Measurements from ENCODE around the gene MECR. TPM values are rescaled to one million over a fixed set of nuclear protein-coding genes. Genes with fewer than 3 reads are reported as not detected.

Gene MECR
- polyA plus RNA-seq, 1 experiment = 18.2 TPM

DNA sequence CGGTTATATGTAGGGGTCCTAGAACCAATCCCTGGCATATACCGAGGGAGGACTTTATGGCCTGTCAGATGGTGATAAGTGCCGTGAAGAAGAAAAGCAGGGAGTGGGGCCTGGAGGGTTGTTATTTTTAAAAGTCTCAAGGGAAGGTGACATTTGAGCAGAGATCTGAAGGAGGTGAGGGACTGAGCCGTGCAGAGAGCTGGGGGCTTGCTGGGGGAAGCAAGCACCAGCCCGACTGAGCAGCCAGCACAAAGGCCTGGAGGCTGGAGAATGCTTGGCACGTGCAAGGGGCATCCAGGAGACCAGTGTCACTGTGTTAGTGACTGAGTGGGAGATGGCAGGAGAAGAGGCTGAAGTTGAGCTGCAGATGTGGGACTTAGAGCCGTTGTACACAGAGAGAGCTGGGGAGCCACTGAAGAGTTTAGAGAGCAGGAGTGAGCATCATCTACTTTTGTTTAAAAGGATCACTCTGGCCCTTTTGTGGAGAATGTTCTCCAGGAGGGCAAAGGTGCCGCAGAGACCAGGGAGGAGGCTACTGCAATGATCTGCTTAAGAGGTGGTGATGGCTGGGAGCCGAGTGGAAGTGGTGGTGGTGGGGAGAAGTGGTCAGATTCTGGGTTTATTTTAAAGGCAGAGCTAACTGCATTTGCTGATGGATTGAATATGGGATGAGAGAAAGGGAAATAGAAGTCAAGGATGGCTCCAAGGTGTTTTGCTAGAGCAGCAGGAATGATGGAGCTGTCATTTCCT lies 36.8 kb upstream of the MECR start:
- CTCF ChIA-PET = no interaction called here
- no peak overlapping the region for H3K4me3 ChIP-seq (ENCODE audit: low read depth, low read length)
- DNase-seq (ENCODE audit: low read depth, low spot score) = no peak
- TF ChIP-seq CTCF (IDR thresholded peaks at IDR 0.05; ENCODE audit: low read depth, low read length) = no peak
- no peak overlapping the region for H3K27ac ChIP-seq (ENCODE audit: low read depth, low read length)
- POLR2A ChIA-PET = no interaction called here
- H3K9me3 ChIP-seq (ENCODE audit: control insufficient read depth, insufficient read depth, low read length) = no peaks in the 10 kb centered on the region
- H3K27me3 ChIP-seq (ENCODE audit: control insufficient read depth, insufficient read depth, low read length) = no peaks in the 10 kb centered on the region

GRCh38 chr1:29266912-29267311 lies 36.2 kb upstream of the MECR start:
- DNase-seq (ENCODE audit: low read depth, low spot score) = no peak
- H3K9me3 ChIP-seq (ENCODE audit: control insufficient read depth, insufficient read depth, low read length) = no peaks in the 10 kb centered on the region
- no peaks in the 10 kb centered on the region for H3K27me3 ChIP-seq (ENCODE audit: control insufficient read depth, insufficient read depth, low read length)
- no peak overlapping the region for H3K27ac ChIP-seq (ENCODE audit: low read depth, low read length)
- no peak for TF ChIP-seq CTCF (IDR thresholded peaks at IDR 0.05; ENCODE audit: low read depth, low read length)
- no peak overlapping the region for H3K4me3 ChIP-seq (ENCODE audit: low read depth, low read length)
- CTCF ChIA-PET = no interaction called here
- POLR2A ChIA-PET = no interaction called here

DNA sequence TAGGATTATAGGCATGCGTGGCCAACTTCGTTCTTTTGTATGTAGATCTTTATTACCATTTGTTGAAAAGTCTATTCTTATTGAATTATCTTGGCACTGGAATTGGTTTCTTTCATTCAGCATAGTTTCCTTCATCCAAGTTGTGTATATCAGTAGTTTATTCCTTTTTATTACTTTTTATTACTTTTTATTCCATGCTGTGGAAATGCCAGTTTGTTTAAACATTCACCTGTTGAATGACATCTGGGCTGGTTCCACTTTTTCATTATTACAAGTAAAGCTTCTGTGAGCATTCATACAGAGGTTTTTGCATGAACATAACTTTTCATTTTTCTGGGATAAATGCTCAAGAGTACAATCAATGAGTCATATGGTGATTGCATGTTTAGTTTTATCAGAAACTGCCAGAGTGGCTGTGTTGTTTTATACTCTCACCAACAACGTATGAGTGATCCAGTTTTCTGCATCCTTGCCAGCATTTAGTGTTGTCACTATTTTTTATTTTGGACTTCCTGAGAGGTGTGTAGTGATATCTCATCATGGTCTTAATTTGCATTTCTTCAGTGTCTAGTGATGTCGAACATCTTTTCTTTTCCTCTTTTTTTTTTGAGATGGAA lies 34.1 kb upstream of the MECR start:
- Histone ChIP-seq H3K4me3 (ENCODE audit: low read depth, low read length) (no peak overlapping the region), H3K27me3 (ENCODE audit: control insufficient read depth, insufficient read depth, low read length) (no peaks in the 10 kb centered on the region), H3K9me3 (ENCODE audit: control insufficient read depth, insufficient read depth, low read length) (no peaks in the 10 kb centered on the region; the same call in 1 of the 2 replicates), H3K27ac (ENCODE audit: low read depth, low read length) (no peak overlapping the region)
- no peak for DNase-seq (ENCODE audit: low read depth, low spot score)
- ChIA-PET CTCF (no interaction called here), POLR2A (no interaction called here)
- no peak for TF ChIP-seq CTCF (IDR thresholded peaks at IDR 0.05; ENCODE audit: low read depth, low read length)

DNA sequence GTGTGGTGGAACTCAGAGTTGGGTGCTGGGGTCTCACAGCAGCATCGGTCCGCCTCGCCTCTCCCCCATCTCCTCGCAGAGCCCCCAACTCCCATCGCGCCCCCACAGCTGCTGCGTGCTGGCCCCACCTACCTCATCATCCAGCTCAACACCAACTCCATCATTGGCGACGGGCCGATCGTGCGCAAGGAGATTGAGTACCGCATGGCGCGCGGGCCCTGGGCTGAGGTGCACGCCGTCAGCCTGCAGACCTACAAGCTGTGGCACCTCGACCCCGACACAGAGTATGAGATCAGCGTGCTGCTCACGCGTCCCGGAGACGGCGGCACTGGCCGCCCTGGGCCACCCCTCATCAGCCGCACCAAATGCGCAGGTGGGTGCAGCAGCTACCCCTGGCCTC lies 29.8 kb upstream of the MECR start:
- Histone ChIP-seq H3K27ac (ENCODE audit: low read depth, low read length) (no peak overlapping the region), H3K4me3 (ENCODE audit: low read depth, low read length) (peak overlapping the region; percentile 62), H3K27me3 (ENCODE audit: control insufficient read depth, insufficient read depth, low read length) (no peaks in the 10 kb centered on the region), H3K9me3 (ENCODE audit: control insufficient read depth, insufficient read depth, low read length) (no peaks in the 10 kb centered on the region; the same call in 1 of the 2 replicates)
- TF ChIP-seq CTCF (IDR thresholded peaks at IDR 0.05; ENCODE audit: low read depth, low read length) = no peak
- no peak for DNase-seq (ENCODE audit: low read depth, low spot score)
- POLR2A ChIA-PET = interaction anchor here (0.7 kb wide), 1 partner anchor 13 kb away, joined by 3 read pairs; no protein-coding TSS in a partner anchor
- CTCF ChIA-PET = no interaction called here

DNA sequence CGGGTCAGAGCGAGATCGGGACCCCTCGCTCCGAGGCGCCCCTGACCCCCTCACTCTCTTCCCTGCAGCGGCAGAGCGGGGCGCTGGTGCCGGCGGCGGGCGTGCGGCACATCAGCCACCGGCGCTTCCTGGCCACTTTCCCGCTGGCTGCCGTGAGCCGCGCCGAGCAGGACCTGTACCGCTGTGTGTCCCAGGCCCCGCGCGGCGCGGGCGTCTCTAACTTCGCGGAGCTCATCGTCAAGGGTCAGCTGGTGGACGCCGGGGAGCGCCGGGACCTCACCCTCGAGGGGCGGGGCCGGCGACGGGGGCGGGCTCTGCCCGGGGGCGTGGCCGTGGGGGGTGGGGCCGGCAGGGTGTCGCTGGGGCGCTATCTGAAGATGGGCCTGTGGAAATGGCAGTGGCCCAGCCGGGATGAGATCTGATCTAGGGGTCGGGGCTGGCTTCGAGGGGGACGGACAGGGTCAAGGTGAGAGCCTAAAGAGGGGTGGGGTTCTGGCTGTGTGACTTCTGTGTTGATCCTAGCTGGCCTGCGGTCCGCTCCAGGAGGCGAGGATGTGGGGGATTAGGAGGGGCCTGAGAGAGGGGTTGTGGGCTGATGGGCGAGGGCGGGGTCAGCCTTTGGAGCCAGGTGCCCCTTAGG lies 29.2 kb upstream of the MECR start:
- peak overlapping the region; percentile 62 for H3K4me3 ChIP-seq (ENCODE audit: low read depth, low read length)
- H3K9me3 ChIP-seq (ENCODE audit: control insufficient read depth, insufficient read depth, low read length) = no peaks in the 10 kb centered on the region; the same call in 1 of the 2 replicates
- ChIA-PET POLR2A (interaction anchor here (0.7 kb wide), 1 partner anchor 12 kb away, joined by 3 read pairs; no protein-coding TSS in a partner anchor), CTCF (interaction anchor here (0.7 to 0.9 kb wide), 4 partner anchors 11 to 1416 kb away, joined by 3 to 6 read pairs (median 4); no protein-coding TSS in a partner anchor)
- no peak overlapping the region for H3K27ac ChIP-seq (ENCODE audit: low read depth, low read length)
- DNase-seq (ENCODE audit: low read depth, low spot score) = no peak
- H3K27me3 ChIP-seq (ENCODE audit: control insufficient read depth, insufficient read depth, low read length) = no peaks in the 10 kb centered on the region
- no peak for TF ChIP-seq CTCF (IDR thresholded peaks at IDR 0.05; ENCODE audit: low read depth, low read length)
